H9 (cell line): ENCODE results near the gene OSCAR. TPM values are rescaled to one million over a fixed set of nuclear protein-coding genes. Genes with fewer than 3 reads are reported as not detected.

Source experiments
- DNase-seq: peaks from one replicate; pipeline ENCODE4 v3.0.0-alpha.2; 2017
- H2AFZ ChIP-seq: one replicate; pipeline ENCODE4 v1.6.1; 2013; ENCODE audit warnings: mild to moderate bottlenecking, low read length, control low read depth, moderate library complexity
- H2AK5ac ChIP-seq: 2 replicates; pipeline ENCODE4 v1.6.1; 2013; ENCODE audit warnings: low read length, control low read depth, mixed read lengths; ENCODE audit not compliant: insufficient read length
- H2BK120ac ChIP-seq: one replicate; pipeline ENCODE4 v1.6.1; 2013; ENCODE audit warnings: low read depth, mild to moderate bottlenecking, low read length, control low read depth, inconsistent platforms; ENCODE audit not compliant: poor library complexity, severe bottlenecking
- H2BK12ac ChIP-seq: 2 replicates; pipeline ENCODE4 v1.6.1; 2013; ENCODE audit warnings: low read length, control low read depth, mixed read lengths, low read depth; ENCODE audit not compliant: insufficient read length
- H2BK15ac ChIP-seq: 2 replicates; pipeline ENCODE4 v1.6.1; 2013; ENCODE audit warnings: low read depth, low read length, control low read depth
- H2BK20ac ChIP-seq: one replicate; pipeline ENCODE4 v1.6.1; 2013; ENCODE audit warnings: low read depth, mild to moderate bottlenecking, low read length, control low read depth, inconsistent platforms; ENCODE audit not compliant: poor library complexity, severe bottlenecking
- H2BK5ac ChIP-seq: 2 replicates; pipeline ENCODE4 v1.6.1; 2013; ENCODE audit warnings: low read length, control low read depth, mixed read lengths; ENCODE audit not compliant: insufficient read length
- H3K14ac ChIP-seq: 2 replicates; pipeline ENCODE4 v1.6.1; 2013; ENCODE audit warnings: low read length, control low read depth; ENCODE audit not compliant: insufficient read depth
- H3K18ac ChIP-seq: 2 replicates; pipeline ENCODE4 v1.6.1; 2013; ENCODE audit warnings: low read depth, mild to moderate bottlenecking, mixed read lengths, low read length, control low read depth; ENCODE audit not compliant: insufficient read length
- H3K23ac ChIP-seq: 2 replicates; pipeline ENCODE4 v1.6.1; 2013; ENCODE audit warnings: low read length, control low read depth, mixed read lengths, low read depth; ENCODE audit not compliant: insufficient read length
- H3K23me2 ChIP-seq: 2 replicates; pipeline ENCODE4 v1.6.1; 2013; ENCODE audit warnings: low read depth, mild to moderate bottlenecking, mixed read lengths, low read length, control low read depth; ENCODE audit not compliant: insufficient read length, poor library complexity, severe bottlenecking
- H3K27ac ChIP-seq: 2 replicates; pipeline ENCODE4 v1.5.1; 2013; ENCODE audit warnings: low read length, control low read depth, mixed read lengths, low read depth; ENCODE audit not compliant: insufficient read length
- H3K27me3 ChIP-seq: 2 replicates; pipeline ENCODE4 v1.6.1; 2013; ENCODE audit warnings: low read length, control low read depth, inconsistent platforms; ENCODE audit not compliant: insufficient read depth
- H3K4ac ChIP-seq: 2 replicates; pipeline ENCODE4 v1.6.1; 2013; ENCODE audit warnings: low read depth, mild to moderate bottlenecking, control low read depth, inconsistent platforms, low read length, moderate library complexity
- H3K4me1 ChIP-seq: 2 replicates; pipeline ENCODE4 v1.6.1; 2013; ENCODE audit warnings: low read length, control low read depth, inconsistent platforms; ENCODE audit not compliant: insufficient read depth
- H3K4me2 ChIP-seq: 2 replicates; pipeline ENCODE4 v1.6.1; 2013; ENCODE audit warnings: low read length, control low read depth, mixed read lengths; ENCODE audit not compliant: insufficient read length, insufficient read depth
- H3K56ac ChIP-seq: 2 replicates; pipeline ENCODE4 v1.6.1; 2013; ENCODE audit warnings: low read depth, mild to moderate bottlenecking, mixed read lengths, low read length, control low read depth; ENCODE audit not compliant: insufficient read length
- H3K79me1 ChIP-seq: 2 replicates; pipeline ENCODE4 v1.6.1; 2013; ENCODE audit warnings: low read depth, mild to moderate bottlenecking, moderate library complexity, low read length, control low read depth, inconsistent platforms; ENCODE audit not compliant: insufficient read depth, poor library complexity, severe bottlenecking
- H3K79me2 ChIP-seq: 2 replicates; pipeline ENCODE4 v1.6.1; 2013; ENCODE audit warnings: low read length, control low read depth, inconsistent platforms; ENCODE audit not compliant: insufficient read depth
- H3K9ac ChIP-seq: 2 replicates; pipeline ENCODE4 v1.6.1; 2013; ENCODE audit warnings: low read length, control low read depth, mixed read lengths; ENCODE audit not compliant: insufficient read length; ENCODE audit errors: extremely low read depth
- H3K9me3 ChIP-seq: one replicate; pipeline ENCODE4 v1.6.1; 2013; ENCODE audit warnings: low read depth, low read length, inconsistent platforms; ENCODE audit not compliant: control insufficient read depth
- H3T11ph ChIP-seq: one replicate; pipeline ENCODE4 v1.6.1; 2013; ENCODE audit warnings: mild to moderate bottlenecking, low read length, control low read depth, inconsistent platforms
- H4K20me1 ChIP-seq: one replicate; pipeline ENCODE4 v1.6.1; 2013; ENCODE audit not compliant: control insufficient read depth, insufficient read length, insufficient read depth
- H4K5ac ChIP-seq: 2 replicates; pipeline ENCODE4 v1.6.1; 2013; ENCODE audit warnings: low read depth, mild to moderate bottlenecking, mixed read lengths, low read length, control low read depth; ENCODE audit not compliant: insufficient read length
- H4K8ac ChIP-seq: replicated peaks from 2 replicates; pipeline ENCODE4 v1.6.1; 2013; ENCODE audit warnings: low read length, control low read depth, mixed read lengths, low read depth; ENCODE audit not compliant: insufficient read length
- H4K91ac ChIP-seq: 2 replicates; pipeline ENCODE4 v1.6.1; 2013; ENCODE audit warnings: low read depth, mild to moderate bottlenecking, moderate library complexity, mixed read lengths, low read length, control low read depth; ENCODE audit not compliant: insufficient read length
- H3K27ac Mint-ChIP-seq, 3 experiments: 2 replicates in 2 of 3; 3 replicates in 1 of 3; pipeline ENCODE4 v1.8.0; 2020 to 2021; ENCODE audit warnings: mixed read lengths in 3 of 3, mild to moderate bottlenecking in 1 of 3, moderate library complexity in 1 of 3
- H3K27me3 Mint-ChIP-seq: 2 replicates; pipeline ENCODE4 v1.8.0; 2021; ENCODE audit warnings: low read depth, mild to moderate bottlenecking, moderate library complexity, mixed read lengths
- H3K36me3 Mint-ChIP-seq, 3 experiments: 2 replicates in 2 of 3; 3 replicates in 1 of 3; pipeline ENCODE4 v1.8.0; 2020 to 2021; ENCODE audit warnings: low read depth in 3 of 3, mixed read lengths in 3 of 3; ENCODE audit not compliant: insufficient read depth in 1 of 3
- H3K4me1 Mint-ChIP-seq, 2 experiments: 2 replicates each; pipeline ENCODE4 v1.8.0; 2020; ENCODE audit warnings: mixed read lengths in 2 of 2
- H3K4me3 Mint-ChIP-seq, 2 experiments: 2 replicates in 1 of 2; 3 replicates in 1 of 2; pipeline ENCODE4 v1.8.0; 2020 to 2021; ENCODE audit warnings: mild to moderate bottlenecking in 2 of 2, mixed read lengths in 2 of 2, moderate library complexity in 1 of 2
- H3K9me3 Mint-ChIP-seq, 2 experiments: 2 replicates in 1 of 2; 3 replicates in 1 of 2; pipeline ENCODE4 v1.8.0; 2020; ENCODE audit warnings: mild to moderate bottlenecking in 2 of 2, mixed read lengths in 2 of 2, moderate library complexity in 1 of 2
- WGBS: extraction: QIAGEN DNeasy Blood & Tissue Kit; methylation state at CpG from one replicate; pipeline ENCODE4 v1.1.7; 2013; ENCODE audit warnings: missing lambda C conversion rate, low lambda C conversion rate, mixed read lengths; ENCODE audit not compliant: insufficient read length; ENCODE audit errors: extremely low coverage; 5-methylcytosine and 5-hydroxymethylcytosine counted together
- total RNA-seq: library from RNA; stranded (reverse); gene quantifications from 2 replicates; pipeline ENCODE4 v1.2.1, GENCODE V29; 2021
- TF ChIP-seq, protein P1 (sequence below): fragments of 200-600 bp; sonication (generic); conservative IDR thresholded peaks from 3 replicates; pipeline ENCODE4 v1.8.0; 2021; ENCODE audit warnings: antibody characterized with exemption, mild to moderate bottlenecking

Gene OSCAR
- total RNA-seq, 1 experiment from 2014 or later, result 0.24 TPM

DNA sequence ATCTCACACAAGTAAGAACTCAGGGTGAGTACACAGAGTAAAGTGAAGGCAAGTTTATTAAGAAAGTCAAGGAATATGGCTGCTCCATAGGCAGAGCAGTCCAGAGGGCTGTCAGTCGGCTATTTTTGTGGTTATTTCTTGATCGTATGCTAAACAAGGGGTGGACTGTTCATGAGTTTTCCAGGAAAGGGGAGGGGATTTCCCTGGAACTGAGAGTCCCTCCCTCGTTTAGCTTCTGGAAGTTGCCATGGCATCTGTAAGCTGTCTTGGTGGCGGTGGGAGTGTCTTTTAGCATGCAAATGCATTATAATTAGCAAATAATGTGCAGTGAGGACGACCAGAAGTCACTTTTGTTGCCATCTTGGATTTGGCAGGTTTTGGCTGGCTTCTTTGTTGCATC lies 31.1 kb downstream of the OSCAR start:
- no peak overlapping the region for H2AFZ ChIP-seq
- Mint-ChIP-seq H3K4me3 (no peak overlapping the region), H3K27me3 (peaks cover 4% of the 10 kb centered on the region), H3K9me3 (peaks cover 4 to 8% of the 10 kb centered on the region in 2 experiments; a peak in 4 of 5 replicates), H3K4me1 (no peaks in the 10 kb centered on the region), H3K36me3 (no peaks in the 10 kb centered on the region), H3K27ac (no peak overlapping the region)
- TF ChIP-seq, protein P1, sequence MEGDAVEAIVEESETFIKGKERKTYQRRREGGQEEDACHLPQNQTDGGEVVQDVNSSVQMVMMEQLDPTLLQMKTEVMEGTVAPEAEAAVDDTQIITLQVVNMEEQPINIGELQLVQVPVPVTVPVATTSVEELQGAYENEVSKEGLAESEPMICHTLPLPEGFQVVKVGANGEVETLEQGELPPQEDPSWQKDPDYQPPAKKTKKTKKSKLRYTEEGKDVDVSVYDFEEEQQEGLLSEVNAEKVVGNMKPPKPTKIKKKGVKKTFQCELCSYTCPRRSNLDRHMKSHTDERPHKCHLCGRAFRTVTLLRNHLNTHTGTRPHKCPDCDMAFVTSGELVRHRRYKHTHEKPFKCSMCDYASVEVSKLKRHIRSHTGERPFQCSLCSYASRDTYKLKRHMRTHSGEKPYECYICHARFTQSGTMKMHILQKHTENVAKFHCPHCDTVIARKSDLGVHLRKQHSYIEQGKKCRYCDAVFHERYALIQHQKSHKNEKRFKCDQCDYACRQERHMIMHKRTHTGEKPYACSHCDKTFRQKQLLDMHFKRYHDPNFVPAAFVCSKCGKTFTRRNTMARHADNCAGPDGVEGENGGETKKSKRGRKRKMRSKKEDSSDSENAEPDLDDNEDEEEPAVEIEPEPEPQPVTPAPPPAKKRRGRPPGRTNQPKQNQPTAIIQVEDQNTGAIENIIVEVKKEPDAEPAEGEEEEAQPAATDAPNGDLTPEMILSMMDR, result no peak
- H3K23ac ChIP-seq, result no peak overlapping the region
- no peak overlapping the region for H3K27ac ChIP-seq
- H4K5ac ChIP-seq, result no peak overlapping the region
- no peak overlapping the region for H3K18ac ChIP-seq
- H2AK5ac ChIP-seq, result no peak overlapping the region
- no peak overlapping the region for H3K56ac ChIP-seq
- H4K91ac ChIP-seq, result no peak overlapping the region
- H3K27me3 ChIP-seq, result no peaks in the 10 kb centered on the region
- DNase-seq, result no peak
- H2BK15ac ChIP-seq, result no peak overlapping the region
- WGBS, result no CpG with 5 or more reads among the region's 5 CpGs
- H3K4ac ChIP-seq, result no peak overlapping the region
- H3K9ac ChIP-seq, result no peak overlapping the region
- no peaks in the 10 kb centered on the region for H3K23me2 ChIP-seq
- no peak overlapping the region for H2BK12ac ChIP-seq
- H2BK120ac ChIP-seq, result no peak overlapping the region
- H3K4me2 ChIP-seq, result no peak overlapping the region
- H3T11ph ChIP-seq, result no peak overlapping the region
- H4K8ac ChIP-seq, result no peak overlapping the region
- no peaks in the 10 kb centered on the region for H3K79me1 ChIP-seq
- H3K79me2 ChIP-seq, result no peaks in the 10 kb centered on the region
- no peak overlapping the region for H2BK20ac ChIP-seq
- no peaks in the 10 kb centered on the region for H3K4me1 ChIP-seq
- no peak overlapping the region for H2BK5ac ChIP-seq
- no peaks in the 10 kb centered on the region for H3K9me3 ChIP-seq
- H4K20me1 ChIP-seq, result no peaks in the 10 kb centered on the region
- no peak overlapping the region for H3K14ac ChIP-seq
